Left lung (tissue), 10 donors: ENCODE results near the gene ZNF710. TPM values are rescaled to one million over a fixed set of nuclear protein-coding genes. Genes with fewer than 3 reads are reported as not detected.

Experiments used
- ATAC-seq: fragments of 200-7000 bp; cut with Tn5 transposase; one replicate; pipeline ENCODE4 v1.9.1; 2020; ENCODE audit warnings: moderate library complexity
- DNase-seq, 4 donors: peaks; one replicate each; pipeline ENCODE4 v3.0.0-alpha.2; 2013 to 2020
- H3K27ac ChIP-seq, 2 donors: fragments of 200-600 bp; sonication (generic) in 1 of 2; one replicate each; pipeline versions ENCODE4 v1.5.0 to v1.8.0; 2020 to 2021
- H3K27me3 ChIP-seq, 2 donors: fragments of 200-600 bp; sonication (generic) in 1 of 2; one replicate each; pipeline versions ENCODE4 v1.5.0 to v1.8.0; 2020 to 2021
- H3K36me3 ChIP-seq, 2 donors: fragments of 200-600 bp; sonication (generic) in 1 of 2; one replicate each; pipeline versions ENCODE4 v1.5.0 to v1.8.0; 2020 to 2021
- H3K4me1 ChIP-seq, 2 donors: fragments of 200-600 bp; one replicate each; pipeline ENCODE4 v1.8.0; 2021
- H3K4me3 ChIP-seq, 2 donors: fragments of 200-600 bp; sonication (generic) in 1 of 2; one replicate each; pipeline versions ENCODE4 v1.5.0 to v1.8.0; 2020 to 2021; ENCODE audit warnings: mild to moderate bottlenecking in 1 of 2
- H3K9me3 ChIP-seq, 2 donors: fragments of 200-600 bp; sonication (generic) in 1 of 2; one replicate each; pipeline versions ENCODE4 v1.5.0 to v1.8.0; 2020 to 2021
- CTCF ChIP-seq, 2 donors: fragments of 200-600 bp; sonication (generic) in 1 of 2; IDR thresholded peaks; one replicate each; pipeline versions ENCODE4 v1.5.0 to v1.8.0; 2021; ENCODE audit warnings: antibody characterized with exemption in 2 of 2
- intact Hi-C, 2 donors: fragments of 100-400 bp; cut with DNase I; formaldehyde crosslinking; loops; one replicate each; pipeline versions ENCODE4 v1.11.2 to v1.14.2; 2022
- polyA plus RNA-seq, 6 donors: library from polyadenylated mRNA; unstranded; fragments of 120-200 nt; gene quantifications; one replicate each; pipeline ENCODE4 v1.2.1, GENCODE V29; 2013; ENCODE audit not compliant: insufficient read length in 6 of 6
- total RNA-seq, 2 donors: library from RNA; stranded (reverse); fragmentation: NEBNext Ultra II Directional; extraction: Animal tissue kit (Norgen Biotek cat#: 25700); gene quantifications; one replicate each; pipeline ENCODE4 v1.2.1, GENCODE V29; 2021
- donor health status: DM: no; HTN: yes; CAD: no.
- donor health status: DM: no; HTN: no; CAD: no.

The ZNF710 gene
- total and polyA plus RNA-seq, 8 donors: 27.9 to 53.7 (median 39.9) TPM

DNA sequence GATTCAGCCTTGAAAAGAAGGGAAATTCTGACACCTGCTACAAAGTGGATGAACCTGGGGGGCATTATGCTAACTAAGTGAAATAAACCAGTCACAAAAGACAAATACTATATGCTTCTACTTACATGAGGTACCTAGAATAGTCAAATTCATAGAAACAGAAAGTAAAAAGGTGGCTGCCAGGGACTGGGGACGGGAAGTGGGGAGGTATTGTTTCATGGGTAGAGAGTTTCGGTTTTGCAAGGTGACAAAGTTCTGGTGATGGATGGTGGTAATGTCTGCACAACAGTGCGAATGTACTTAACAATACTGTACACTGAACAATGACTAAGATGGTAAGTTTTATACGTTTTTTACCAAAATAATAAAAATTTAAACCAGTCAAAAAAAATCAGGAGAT lies 96.4 kb downstream of the ZNF710 start:
- DNase-seq: no peak
- Histone ChIP-seq H3K27ac (peak overlapping the region; percentile 62 to 93), H3K9me3 (no peaks in the 10 kb centered on the region), H3K36me3 (no peaks in the 10 kb centered on the region), H3K27me3 (no peaks in the 10 kb centered on the region), H3K4me3 (no peak overlapping the region), H3K4me1 (peaks cover 30 to 65% of the 10 kb centered on the region in 2 donors)
- intact Hi-C loops: no loop called here
- ATAC-seq: no peak
- no peak for TF ChIP-seq CTCF (IDR thresholded peaks at IDR 0.05)

GRCh38 chr15:90099072-90099867 lies 98.1 kb downstream of the ZNF710 start:
- H3K4me3 ChIP-seq: no peak overlapping the region
- intact Hi-C loops: no loop called here
- no peak for DNase-seq
- H3K36me3 ChIP-seq: no peaks in the 10 kb centered on the region
- H3K9me3 ChIP-seq: no peaks in the 10 kb centered on the region
- peaks cover 30 to 72% of the 10 kb centered on the region in 2 donors for H3K4me1 ChIP-seq
- no peak for TF ChIP-seq CTCF (IDR thresholded peaks at IDR 0.05)
- no peaks in the 10 kb centered on the region for H3K27me3 ChIP-seq
- no peak for ATAC-seq
- H3K27ac ChIP-seq: peak overlapping the region in 1 of 2 donors; percentile 93

DNA sequence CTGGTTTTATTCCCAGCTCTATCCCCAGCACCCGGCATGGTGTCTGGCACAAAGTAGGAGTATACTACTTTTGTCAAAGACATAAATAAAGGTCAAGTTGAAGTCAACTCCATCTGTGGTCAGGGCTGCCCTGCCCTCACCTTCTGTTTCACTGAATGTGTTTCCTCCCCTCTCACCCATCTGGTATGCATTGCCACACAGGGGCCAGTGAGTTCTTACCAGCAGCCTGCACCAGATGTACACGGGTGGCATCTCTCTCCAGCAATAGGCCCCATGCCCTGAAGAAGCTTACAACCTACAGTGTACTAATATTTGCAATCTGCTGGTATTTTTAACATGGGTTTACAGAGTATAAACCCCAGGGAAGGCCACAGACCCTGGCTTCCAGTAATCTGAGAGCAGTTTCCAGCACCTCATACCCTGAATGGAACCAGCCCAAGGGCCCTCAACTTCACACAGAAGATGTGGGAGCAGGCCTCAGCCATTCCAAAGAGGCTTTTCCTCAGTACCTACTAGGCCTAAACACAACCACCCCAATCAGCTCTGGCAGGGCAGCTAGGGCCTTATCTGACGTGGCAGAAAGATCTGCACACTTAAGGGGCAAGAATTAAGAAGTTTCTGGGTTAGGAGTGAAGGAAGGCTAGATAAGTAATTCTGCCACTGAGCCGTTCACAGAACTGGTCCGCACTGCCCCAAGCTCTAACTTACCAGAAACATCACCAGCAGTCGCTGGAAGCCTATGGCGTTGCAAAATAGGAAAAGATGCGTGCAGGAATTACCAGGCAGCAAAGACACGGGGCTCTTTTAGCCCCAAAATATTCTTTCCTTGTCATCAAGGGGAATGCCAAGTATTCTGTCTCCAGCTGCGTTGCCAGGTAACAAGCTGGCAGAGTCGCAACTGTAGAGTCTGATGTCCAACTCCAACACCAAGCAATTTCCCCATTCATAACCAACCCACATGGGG lies 99.0 kb downstream of the ZNF710 start:
- Histone ChIP-seq H3K9me3 (no peaks in the 10 kb centered on the region), H3K27ac (peak overlapping the region; percentile 93 to 95), H3K4me1 (peaks cover 30 to 70% of the 10 kb centered on the region in 2 donors), H3K4me3 (peak overlapping the region in 1 of 2 donors; percentile 84), H3K36me3 (no peaks in the 10 kb centered on the region), H3K27me3 (no peaks in the 10 kb centered on the region)
- no peak for ATAC-seq
- peak in 2 of 4 donors; percentile 49 to 68 for DNase-seq
- no peak for TF ChIP-seq CTCF (IDR thresholded peaks at IDR 0.05)
- intact Hi-C loops: no loop called here

GRCh38 chr15:90101130-90101968 lies 100.2 kb downstream of the ZNF710 start:
- DNase-seq (peak in 3 of 4 donors; percentile 48 to 77 (median 57)), ATAC-seq (peak; percentile 16)
- H3K27ac ChIP-seq: peak overlapping the region; percentile 93 to 95
- no peaks in the 10 kb centered on the region for H3K27me3 ChIP-seq
- TF ChIP-seq CTCF (IDR thresholded peaks at IDR 0.05): no peak
- H3K4me1 ChIP-seq: peaks cover 27 to 59% of the 10 kb centered on the region in 2 donors
- no peaks in the 10 kb centered on the region for H3K9me3 ChIP-seq
- intact Hi-C loops: no loop called here
- peak overlapping the region; percentile 84 to 92 for H3K4me3 ChIP-seq
- H3K36me3 ChIP-seq: no peaks in the 10 kb centered on the region
